Fibroblast of lung (primary cell): ENCODE results near the gene CEP131.
A peak's percentile ranks its signal among the peaks of the same experiment; 100 is the strongest.

Source experiments
- EZH2 ChIP-seq: IDR thresholded peaks from 2 replicates; pipeline ENCODE4 v1.5.1; 2012; ENCODE audit warnings: low read length, control low read depth, mild to moderate bottlenecking; ENCODE audit errors: missing control alignments
- TF ChIP-seq, protein P1 (sequence below), 2 donors: IDR thresholded peaks in 1 of 2; conservative IDR thresholded peaks in 1 of 2; 1 replicate in 1 of 2; 2 replicates in 1 of 2; pipeline ENCODE4 v1.5.1; 2011 to 2012; ENCODE audit warnings: low read length in 2 of 2, control low read depth in 1 of 2, inconsistent platforms in 1 of 2, low read depth in 1 of 2, mild to moderate bottlenecking in 1 of 2

DNA sequence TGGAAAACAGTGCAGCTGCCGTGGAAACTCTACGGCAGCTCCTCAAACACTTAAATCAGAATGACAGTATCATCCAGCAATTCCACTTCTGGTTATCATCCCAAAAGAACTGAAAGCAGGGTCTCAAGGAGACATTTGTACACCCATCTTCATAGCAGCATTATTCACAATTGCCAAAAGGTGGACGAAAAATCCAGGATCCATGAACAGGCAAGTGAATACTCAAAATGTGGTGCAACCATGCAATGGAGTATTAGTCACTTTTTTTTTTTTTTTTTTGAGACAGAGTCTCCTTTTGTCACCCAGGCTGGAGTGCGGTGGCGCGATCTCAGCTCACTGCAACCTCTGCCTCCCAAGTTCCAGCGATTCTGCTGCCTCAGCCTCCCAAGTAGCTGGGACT, 46.1 kb downstream of the CEP131 start:
- TF ChIP-seq, protein P1, sequence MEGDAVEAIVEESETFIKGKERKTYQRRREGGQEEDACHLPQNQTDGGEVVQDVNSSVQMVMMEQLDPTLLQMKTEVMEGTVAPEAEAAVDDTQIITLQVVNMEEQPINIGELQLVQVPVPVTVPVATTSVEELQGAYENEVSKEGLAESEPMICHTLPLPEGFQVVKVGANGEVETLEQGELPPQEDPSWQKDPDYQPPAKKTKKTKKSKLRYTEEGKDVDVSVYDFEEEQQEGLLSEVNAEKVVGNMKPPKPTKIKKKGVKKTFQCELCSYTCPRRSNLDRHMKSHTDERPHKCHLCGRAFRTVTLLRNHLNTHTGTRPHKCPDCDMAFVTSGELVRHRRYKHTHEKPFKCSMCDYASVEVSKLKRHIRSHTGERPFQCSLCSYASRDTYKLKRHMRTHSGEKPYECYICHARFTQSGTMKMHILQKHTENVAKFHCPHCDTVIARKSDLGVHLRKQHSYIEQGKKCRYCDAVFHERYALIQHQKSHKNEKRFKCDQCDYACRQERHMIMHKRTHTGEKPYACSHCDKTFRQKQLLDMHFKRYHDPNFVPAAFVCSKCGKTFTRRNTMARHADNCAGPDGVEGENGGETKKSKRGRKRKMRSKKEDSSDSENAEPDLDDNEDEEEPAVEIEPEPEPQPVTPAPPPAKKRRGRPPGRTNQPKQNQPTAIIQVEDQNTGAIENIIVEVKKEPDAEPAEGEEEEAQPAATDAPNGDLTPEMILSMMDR (conservative IDR thresholded peaks at IDR 0.05 in 1 of 2, IDR thresholded peaks at IDR 0.05 in 1 of 2; ENCODE audit: low read depth in 1 of 2, low read length in 2 of 2): peak in 1 of 2 donors; percentile 14
- no peak for TF ChIP-seq EZH2
